ENCODE results near the gene NOVA2. TPM values are rescaled to one million over a fixed set of nuclear protein-coding genes. Genes with fewer than 3 reads are reported as not detected.

NOVA2 gene
- total RNA-seq, 1 donor from 2014 or later = not detected

DNA sequence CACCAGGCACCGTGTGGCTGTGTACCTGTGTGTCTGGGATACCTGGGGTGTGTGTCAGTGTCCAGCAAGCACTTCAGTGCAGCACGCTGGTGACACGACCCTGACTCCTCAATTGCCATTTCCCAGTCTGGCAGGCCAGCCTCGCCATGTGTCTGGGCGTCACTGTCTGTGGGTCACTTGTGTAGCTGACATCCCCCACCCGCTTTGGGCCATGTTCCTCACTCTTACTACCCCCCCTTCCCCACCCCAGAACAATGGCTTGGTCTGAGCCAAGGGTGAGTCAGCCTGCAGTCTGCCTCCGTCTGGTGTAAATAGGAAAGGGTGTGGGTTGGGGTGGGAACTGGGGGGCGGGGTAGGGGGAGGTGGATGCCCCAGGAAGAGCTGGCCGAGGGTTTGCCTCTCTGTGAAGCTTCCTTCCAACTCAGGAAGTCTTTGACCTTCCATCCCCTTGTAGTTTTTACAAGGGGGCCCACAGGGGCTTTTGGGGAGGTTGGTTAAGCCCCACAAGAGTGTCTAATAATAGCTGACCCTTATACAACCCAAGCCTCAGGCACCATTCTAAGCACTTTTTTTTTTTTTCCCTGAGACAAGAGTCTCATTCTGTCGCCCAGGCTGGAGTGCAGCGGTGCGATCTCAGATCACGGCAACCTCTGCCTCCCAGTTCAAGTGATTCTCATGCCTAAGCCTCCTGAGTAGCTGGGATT is 17.6 kb downstream of the NOVA2 start:
- ATAC-seq (ENCODE audit: low read depth) = no peak

DNA sequence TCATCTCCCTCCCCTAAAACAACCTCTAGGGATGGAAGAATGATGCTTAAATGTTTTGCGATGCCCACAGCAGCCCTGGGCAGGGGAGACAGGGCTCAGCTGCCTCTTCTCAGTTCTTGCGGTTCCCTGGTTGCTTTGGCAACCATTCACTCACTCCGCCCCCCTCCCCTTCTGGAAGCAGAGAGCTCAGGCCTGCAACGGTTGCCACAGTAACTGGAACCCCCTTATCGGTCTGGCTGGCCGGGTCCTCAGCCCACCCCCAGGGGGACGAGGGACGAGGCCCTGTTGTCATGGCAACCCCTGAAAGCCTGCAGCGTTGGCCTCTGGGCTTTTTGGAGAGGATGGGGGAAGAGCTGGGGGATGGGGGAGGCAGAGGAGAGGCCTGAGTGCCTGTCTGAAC is 19.5 kb downstream of the NOVA2 start:
- no peak for TF ChIP-seq CTCF (IDR thresholded peaks at IDR 0.05)
- H3K9me3 Mint-ChIP-seq = peaks cover 5% of the 10 kb centered on the region
- POLR2A ChIA-PET = no interaction called here
- DNase-seq (no peak), ATAC-seq (ENCODE audit: low read depth) (no peak)
- no peak overlapping the region for H3K27ac Mint-ChIP-seq
- CTCF ChIA-PET = interaction anchor here (0.8 kb wide), 1 partner anchor 51 kb away, joined by 3 read pairs; no protein-coding TSS in a partner anchor
- H3K4me1 Mint-ChIP-seq = peaks cover 9% of the 10 kb centered on the region
- no peaks in the 10 kb centered on the region for H3K36me3 Mint-ChIP-seq (ENCODE audit: low read depth)
- H3K27me3 Mint-ChIP-seq = peaks cover 28% of the 10 kb centered on the region
- intact Hi-C loops (cut with micrococcal nuclease) = no loop called here
- H3K4me3 Mint-ChIP-seq = no peak overlapping the region

More for the DNA sequence above, 17.6 kb downstream of the NOVA2 start:
- intact Hi-C loops (cut with micrococcal nuclease) = no loop called here
- Mint-ChIP-seq H3K4me1 (peaks cover 9% of the 10 kb centered on the region), H3K36me3 (ENCODE audit: low read depth) (no peaks in the 10 kb centered on the region), H3K27me3 (peaks cover 38% of the 10 kb centered on the region), H3K9me3 (peaks cover 5% of the 10 kb centered on the region), H3K27ac (no peak overlapping the region), H3K4me3 (no peak overlapping the region)
- ChIA-PET POLR2A (no interaction called here), CTCF (no interaction called here)
- TF ChIP-seq CTCF (IDR thresholded peaks at IDR 0.05) = no peak
- no peak for DNase-seq

DNA sequence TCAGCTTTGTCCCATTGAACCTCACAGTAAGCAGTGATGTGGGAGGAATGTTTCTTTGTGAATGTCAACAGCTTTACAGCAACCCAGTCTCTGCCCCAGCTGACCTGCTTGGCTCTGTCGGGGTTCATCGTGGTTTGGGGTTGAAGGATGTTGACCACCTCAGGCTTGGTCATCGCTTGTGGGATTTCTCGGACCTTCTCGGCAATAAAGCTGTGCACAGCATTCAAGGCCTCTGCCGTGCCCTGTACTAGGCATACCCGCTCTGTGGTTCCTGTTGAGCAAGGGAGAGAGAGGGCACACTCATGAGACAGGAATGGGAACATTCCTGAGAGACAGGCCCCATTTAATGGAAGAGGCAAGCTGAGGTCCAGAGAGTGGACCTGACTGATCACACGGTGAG is 20.0 kb downstream of the NOVA2 start:
- H3K4me3 Mint-ChIP-seq = no peak overlapping the region
- H3K27me3 Mint-ChIP-seq = peaks cover 26% of the 10 kb centered on the region
- no peak for DNase-seq
- H3K36me3 Mint-ChIP-seq (ENCODE audit: low read depth) = no peaks in the 10 kb centered on the region
- H3K4me1 Mint-ChIP-seq = peaks cover 9% of the 10 kb centered on the region
- CTCF ChIA-PET = interaction anchor here (0.8 kb wide), 1 partner anchor 52 kb away, joined by 3 read pairs; no protein-coding TSS in a partner anchor
- ATAC-seq (ENCODE audit: low read depth) = no peak
- TF ChIP-seq CTCF (IDR thresholded peaks at IDR 0.05) = no peak
- intact Hi-C loops (cut with micrococcal nuclease) = no loop called here
- POLR2A ChIA-PET = interaction anchor here (0.6 kb wide), 1 partner anchor 99 kb away, joined by 4 read pairs; no protein-coding TSS in a partner anchor
- H3K9me3 Mint-ChIP-seq = peaks cover 5% of the 10 kb centered on the region
- no peak overlapping the region for H3K27ac Mint-ChIP-seq

DNA sequence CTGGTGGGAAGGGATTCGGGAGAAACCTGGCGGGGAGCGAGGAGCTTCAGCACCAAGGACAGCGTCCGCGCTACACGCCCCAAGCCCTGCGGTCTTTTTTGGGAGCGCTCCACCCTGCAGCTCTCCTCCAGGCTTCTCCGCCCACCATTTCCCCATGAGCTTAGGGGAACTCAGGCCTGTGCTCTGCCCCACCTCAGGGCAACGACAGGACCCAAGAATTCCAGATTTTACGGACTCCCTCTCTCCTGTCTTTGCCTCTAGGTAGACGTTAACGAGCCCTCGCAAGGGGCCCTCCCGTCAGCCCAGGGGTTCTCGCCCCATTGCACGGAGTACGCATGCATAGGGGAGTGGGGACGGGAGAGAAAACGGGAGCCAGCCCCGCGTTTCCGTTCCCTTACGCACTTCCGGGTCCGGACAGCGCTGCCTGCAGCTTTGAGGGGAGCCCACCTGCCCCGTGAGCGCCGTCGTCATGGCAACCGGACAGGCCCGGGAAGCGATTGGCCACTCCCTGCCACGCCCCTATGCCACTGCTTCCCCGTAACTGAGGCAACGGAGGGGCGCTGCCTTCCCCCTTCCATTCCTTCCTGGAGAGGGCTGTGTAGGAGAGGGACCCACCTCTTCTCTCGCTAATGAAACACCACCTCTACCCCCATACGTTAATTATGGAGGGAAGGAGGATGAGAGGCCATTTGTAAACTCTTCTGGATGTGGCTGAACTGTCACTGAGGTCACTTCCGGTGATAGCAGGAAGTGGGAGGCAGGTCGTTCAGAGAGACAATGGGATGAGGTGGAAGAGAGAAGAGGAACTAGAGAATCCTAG is 20.8 kb downstream of the NOVA2 start:
- ChIA-PET POLR2A (interaction anchor here (0.6 kb wide), 1 partner anchor 98 kb away, joined by 4 read pairs; no protein-coding TSS in a partner anchor), CTCF (interaction anchor here (0.8 kb wide), 1 partner anchor 53 kb away, joined by 3 read pairs; no protein-coding TSS in a partner anchor)
- peak overlapping the region; percentile 75 for H3K4me3 Mint-ChIP-seq
- H3K27me3 Mint-ChIP-seq = peaks cover 22% of the 10 kb centered on the region
- peaks cover 5% of the 10 kb centered on the region for H3K9me3 Mint-ChIP-seq
- intact Hi-C loops (cut with micrococcal nuclease) = no loop called here
- ATAC-seq (ENCODE audit: low read depth) = peak; percentile 7
- peaks cover 9% of the 10 kb centered on the region for H3K4me1 Mint-ChIP-seq
- H3K36me3 Mint-ChIP-seq (ENCODE audit: low read depth) = no peaks in the 10 kb centered on the region
- no peak for DNase-seq
- TF ChIP-seq CTCF (IDR thresholded peaks at IDR 0.05) = no peak
- no peak overlapping the region for H3K27ac Mint-ChIP-seq

GRCh38 chr19:45952341-45952685 is 21.4 kb downstream of the NOVA2 start:
- H3K36me3 Mint-ChIP-seq (ENCODE audit: low read depth) = no peaks in the 10 kb centered on the region
- no peak for TF ChIP-seq CTCF (IDR thresholded peaks at IDR 0.05)
- H3K27me3 Mint-ChIP-seq = peaks cover 22% of the 10 kb centered on the region
- ATAC-seq (ENCODE audit: low read depth) (no peak), DNase-seq (no peak)
- intact Hi-C loops (cut with micrococcal nuclease) = no loop called here
- no peak overlapping the region for H3K27ac Mint-ChIP-seq
- POLR2A ChIA-PET = no interaction called here
- CTCF ChIA-PET = no interaction called here
- peaks cover 9% of the 10 kb centered on the region for H3K4me1 Mint-ChIP-seq
- H3K4me3 Mint-ChIP-seq = no peak overlapping the region
- peaks cover 5% of the 10 kb centered on the region for H3K9me3 Mint-ChIP-seq
